Stimulated activated naive B cell treated with anti-CD40 and anti-IgM and Interleukin-4, amounts not matched to agents 10 μg/mL and 1 μg/mL and 100 μg/mL, for 72 hours (primary cell): ENCODE data around the gene NACC2.

Experiments
- ATAC-seq, 2 donors: fragments of 150-1000 bp; cut with Tn5 transposase; replicated peaks; 2 replicates each; pipeline ENCODE4 v1.10.0; 2021; ENCODE audit warnings: moderate library complexity in 1 of 2
- DNase-seq: peaks from one replicate; pipeline ENCODE4 v3.0.0; 2021
- H3K27ac Mint-ChIP-seq: one replicate; pipeline ENCODE4 v1.8.0; 2022; ENCODE audit warnings: mild to moderate bottlenecking, mixed read lengths
- H3K27me3 Mint-ChIP-seq, 2 donors: one replicate each; pipeline ENCODE4 v1.8.0; 2022; ENCODE audit warnings: mixed read lengths in 2 of 2
- H3K36me3 Mint-ChIP-seq, 2 donors: one replicate each; pipeline ENCODE4 v1.8.0; 2022; ENCODE audit warnings: mixed read lengths in 2 of 2, mild to moderate bottlenecking in 1 of 2
- H3K4me1 Mint-ChIP-seq, 2 donors: one replicate each; pipeline ENCODE4 v1.8.0; 2022; ENCODE audit warnings: mixed read lengths in 2 of 2, mild to moderate bottlenecking in 1 of 2
- H3K4me3 Mint-ChIP-seq, 2 donors: one replicate each; pipeline ENCODE4 v1.8.0; 2022; ENCODE audit warnings: mild to moderate bottlenecking in 2 of 2, mixed read lengths in 2 of 2, moderate library complexity in 1 of 2
- H3K9me3 Mint-ChIP-seq, 2 donors: one replicate each; pipeline ENCODE4 v1.8.0; 2022; ENCODE audit warnings: mixed read lengths in 2 of 2, mild to moderate bottlenecking in 1 of 2

Gene NACC2

GRCh38 chr9:136009516-136009915, 85.6 kb downstream of the NACC2 start:
- Mint-ChIP-seq H3K4me3 (no peak overlapping the region), H3K27ac (no peak overlapping the region), H3K27me3 (peaks cover 9 to 10% of the 10 kb centered on the region in 2 donors), H3K9me3 (no peaks in the 10 kb centered on the region), H3K4me1 (no peaks in the 10 kb centered on the region), H3K36me3 (no peaks in the 10 kb centered on the region)
- DNase-seq (no peak), ATAC-seq (no peak)

DNA sequence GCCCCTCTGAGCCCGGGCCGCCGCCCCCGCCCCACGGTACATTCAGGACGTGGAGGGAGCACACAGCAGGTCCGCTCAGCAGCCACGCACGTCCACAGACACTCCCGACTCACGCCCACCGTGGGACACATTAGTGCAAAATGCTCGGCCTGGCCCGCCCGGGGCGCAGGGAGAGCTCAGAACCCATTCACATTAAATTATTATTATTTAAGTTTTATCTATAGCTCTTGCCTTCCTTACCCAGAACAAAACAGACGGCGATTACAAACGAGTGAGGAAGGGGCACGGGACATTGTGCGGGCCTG, 86.4 kb downstream of the NACC2 start:
- no peaks in the 10 kb centered on the region for H3K9me3 Mint-ChIP-seq
- H3K36me3 Mint-ChIP-seq, result no peaks in the 10 kb centered on the region
- ATAC-seq (no peak), DNase-seq (no peak)
- peaks cover 14 to 15% of the 10 kb centered on the region in 2 donors for H3K27me3 Mint-ChIP-seq
- H3K4me3 Mint-ChIP-seq, result no peak overlapping the region
- H3K27ac Mint-ChIP-seq, result no peak overlapping the region
- peaks cover 2 to 7% of the 10 kb centered on the region in 2 donors for H3K4me1 Mint-ChIP-seq

DNA sequence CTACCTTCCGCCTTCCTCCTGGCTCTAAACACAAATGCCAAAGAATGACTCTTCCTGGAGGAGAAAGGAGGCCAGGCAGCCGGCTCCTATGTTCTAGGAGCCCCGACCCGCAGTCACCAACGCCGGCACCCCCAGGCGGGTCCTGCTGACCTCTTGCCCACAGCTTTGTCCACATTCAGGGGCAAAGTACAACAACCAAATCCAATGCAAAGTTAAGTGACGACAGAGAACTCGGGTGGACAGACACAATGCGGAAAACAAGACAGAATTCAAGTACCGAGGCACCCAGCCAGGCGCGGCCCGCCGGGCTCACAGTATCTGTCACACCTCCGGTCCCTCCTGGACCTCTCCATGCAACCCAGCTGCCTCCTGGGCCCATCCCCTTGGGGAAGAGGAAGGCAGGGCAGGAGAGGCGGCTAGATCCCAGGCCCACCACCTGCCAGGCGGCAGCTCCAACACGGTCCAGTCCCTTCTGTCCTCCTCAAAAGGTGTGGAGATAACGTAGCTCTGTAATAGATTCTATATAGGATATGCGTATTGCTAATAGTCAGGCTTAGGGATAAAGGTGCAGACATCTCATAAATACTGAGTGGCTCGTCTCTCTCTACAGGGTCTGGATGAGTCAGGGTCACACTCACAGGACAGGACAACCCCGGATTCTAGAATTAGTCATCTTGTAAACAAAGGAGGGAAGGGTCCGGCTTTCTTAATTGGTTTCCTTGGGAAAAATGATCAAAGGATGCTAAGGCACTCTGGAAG, 87.0 kb downstream of the NACC2 start:
- H3K4me1 Mint-ChIP-seq, result peaks cover 2 to 7% of the 10 kb centered on the region in 2 donors
- H3K4me3 Mint-ChIP-seq, result no peak overlapping the region
- H3K36me3 Mint-ChIP-seq, result no peaks in the 10 kb centered on the region
- H3K27me3 Mint-ChIP-seq, result peaks cover 14 to 16% of the 10 kb centered on the region in 2 donors
- H3K9me3 Mint-ChIP-seq, result no peaks in the 10 kb centered on the region
- H3K27ac Mint-ChIP-seq, result no peak overlapping the region
- ATAC-seq (no peak), DNase-seq (no peak)

DNA sequence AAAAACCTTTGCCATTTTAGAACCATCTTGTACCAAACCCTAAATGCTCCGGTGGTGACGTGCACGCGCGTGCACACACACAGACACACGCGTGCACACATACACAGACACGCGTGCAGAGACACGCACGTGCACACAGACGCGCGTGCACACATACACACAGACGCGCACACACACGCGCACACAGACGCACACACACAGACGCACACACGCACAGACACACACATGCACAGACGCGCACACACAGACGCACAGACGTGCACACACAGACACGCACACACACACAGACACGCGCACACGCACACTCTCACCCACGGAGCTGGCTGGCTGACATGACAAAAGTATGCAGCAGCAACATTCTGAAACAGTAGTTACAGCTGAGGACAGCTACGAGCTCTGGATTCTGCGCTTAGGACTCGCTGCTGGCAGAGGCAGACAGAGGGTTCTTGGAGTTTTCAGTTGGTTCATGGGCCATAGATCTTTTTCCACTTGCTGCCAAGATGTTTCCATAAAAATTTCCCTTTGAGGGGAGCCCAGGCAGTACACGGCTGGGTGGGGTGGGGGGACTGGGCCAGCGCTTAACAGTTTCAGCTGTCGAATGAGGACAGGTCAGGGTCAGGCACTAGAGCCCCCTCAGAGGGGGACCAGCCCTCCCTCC, 87.7 kb downstream of the NACC2 start:
- H3K36me3 Mint-ChIP-seq, result no peaks in the 10 kb centered on the region
- no peak overlapping the region for H3K27ac Mint-ChIP-seq
- no peak for ATAC-seq
- no peaks in the 10 kb centered on the region for H3K9me3 Mint-ChIP-seq
- H3K4me1 Mint-ChIP-seq, result peaks cover 2 to 7% of the 10 kb centered on the region in 2 donors
- no peak overlapping the region for H3K4me3 Mint-ChIP-seq
- DNase-seq, result no peak
- H3K27me3 Mint-ChIP-seq, result peaks cover 14 to 20% of the 10 kb centered on the region in 2 donors

DNA sequence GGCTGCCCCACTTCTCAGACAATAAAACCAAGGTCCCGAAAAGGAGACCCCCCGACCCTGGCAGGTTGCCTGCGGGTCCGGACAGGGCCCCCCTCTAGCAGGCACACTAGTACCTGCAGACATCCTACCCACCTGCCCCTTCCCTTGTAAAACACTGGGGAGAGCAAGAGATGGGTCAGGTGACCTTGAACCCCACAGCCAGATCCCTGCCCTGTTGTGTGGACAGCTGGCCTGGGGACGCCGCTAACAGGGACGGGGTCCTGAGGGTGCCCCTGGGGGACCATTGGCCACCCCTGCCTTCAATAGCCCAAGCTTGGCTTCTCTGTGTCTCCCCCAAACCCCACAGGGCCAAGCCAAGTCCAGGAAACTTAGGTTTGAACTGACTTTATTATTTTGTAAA, 88.9 kb downstream of the NACC2 start:
- H3K9me3 Mint-ChIP-seq, result no peaks in the 10 kb centered on the region
- H3K27ac Mint-ChIP-seq, result no peak overlapping the region
- peaks cover 2 to 7% of the 10 kb centered on the region in 2 donors for H3K4me1 Mint-ChIP-seq
- H3K27me3 Mint-ChIP-seq, result peaks cover 14 to 22% of the 10 kb centered on the region in 2 donors
- ATAC-seq, result no peak
- H3K36me3 Mint-ChIP-seq, result no peaks in the 10 kb centered on the region
- DNase-seq, result no peak
- no peak overlapping the region for H3K4me3 Mint-ChIP-seq

DNA sequence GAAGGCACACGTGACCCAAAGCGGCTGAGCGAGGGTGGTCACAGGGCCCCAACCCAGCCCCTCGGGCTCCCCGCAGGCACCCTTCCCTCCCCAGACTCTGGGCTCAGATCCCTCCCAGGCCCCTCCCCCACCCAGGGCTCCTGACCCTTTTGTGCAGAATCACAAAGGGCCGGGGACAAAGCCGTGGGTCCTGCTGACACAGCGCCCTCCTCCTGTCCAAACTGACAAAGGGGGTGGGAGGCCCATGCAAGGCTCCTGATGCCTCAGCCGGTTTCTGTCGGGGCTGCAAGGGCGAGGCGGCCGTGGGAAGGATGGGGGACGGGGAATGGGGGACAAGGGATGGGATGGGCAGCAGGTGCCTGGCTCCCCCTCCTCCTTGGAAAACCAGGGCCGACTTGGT, 90.4 kb downstream of the NACC2 start:
- no peaks in the 10 kb centered on the region for H3K36me3 Mint-ChIP-seq

GRCh38 chr9:136004219-136004618, 90.9 kb downstream of the NACC2 start:
- H3K4me3 Mint-ChIP-seq, result no peak overlapping the region
- H3K27ac Mint-ChIP-seq, result no peak overlapping the region
- H3K4me1 Mint-ChIP-seq, result peaks cover 2 to 7% of the 10 kb centered on the region in 2 donors
- ATAC-seq (no peak), DNase-seq (no peak)
- peaks cover 9 to 22% of the 10 kb centered on the region in 2 donors for H3K27me3 Mint-ChIP-seq
- no peaks in the 10 kb centered on the region for H3K9me3 Mint-ChIP-seq
- H3K36me3 Mint-ChIP-seq, result no peaks in the 10 kb centered on the region

More for the DNA sequence above, 90.4 kb downstream of the NACC2 start:
- DNase-seq, result no peak
- Mint-ChIP-seq H3K9me3 (no peaks in the 10 kb centered on the region), H3K4me3 (no peak overlapping the region), H3K4me1 (peaks cover 2 to 7% of the 10 kb centered on the region in 2 donors), H3K27ac (no peak overlapping the region), H3K27me3 (peaks cover 10 to 22% of the 10 kb centered on the region in 2 donors)
- no peak for ATAC-seq

DNA sequence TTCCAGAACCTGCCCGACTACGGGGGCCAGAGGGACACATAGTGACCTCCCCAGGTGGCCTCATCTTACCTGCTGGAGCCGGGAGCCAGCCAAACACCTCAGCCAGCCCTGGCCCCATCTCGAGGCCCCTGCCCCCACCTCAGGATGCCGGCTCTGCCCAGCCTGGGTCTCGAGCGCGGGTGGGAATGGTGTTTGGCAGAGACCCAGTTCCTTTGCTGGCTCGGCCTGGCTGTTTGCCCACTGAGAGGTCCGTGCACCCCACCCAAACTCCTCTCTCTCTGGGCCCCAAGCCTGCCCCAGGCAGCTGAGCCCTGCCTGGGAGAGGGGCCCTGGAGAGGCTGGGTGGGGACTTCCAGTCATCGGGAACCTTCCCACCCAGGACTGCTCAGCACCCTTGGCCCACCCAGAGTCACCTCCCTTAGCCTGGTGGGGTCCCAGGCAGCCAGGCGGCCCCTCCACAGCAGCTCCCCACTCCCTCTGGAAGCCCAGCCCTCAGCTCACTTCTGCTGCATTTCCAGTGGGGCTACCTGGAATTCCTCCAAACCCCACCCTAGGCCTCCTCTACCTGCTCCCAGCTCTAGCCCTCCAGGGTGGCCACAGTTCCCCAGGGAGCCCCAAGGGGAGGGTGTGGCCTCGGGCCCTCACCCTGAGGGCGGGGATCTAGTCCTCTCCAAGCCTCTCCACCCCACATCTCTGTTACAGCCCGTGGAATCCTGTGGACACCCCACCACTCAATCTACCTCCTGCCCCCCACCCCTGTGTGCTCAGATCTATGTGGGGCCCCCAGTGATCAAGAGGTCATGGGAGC, 91.5 kb downstream of the NACC2 start:
- DNase-seq, result no peak
- Mint-ChIP-seq H3K4me1 (peaks cover 2 to 7% of the 10 kb centered on the region in 2 donors), H3K9me3 (no peaks in the 10 kb centered on the region), H3K36me3 (no peaks in the 10 kb centered on the region), H3K27me3 (peaks cover 9 to 22% of the 10 kb centered on the region in 2 donors), H3K27ac (no peak overlapping the region), H3K4me3 (no peak overlapping the region)
- ATAC-seq, result no peak

- Mint-ChIP-seq H3K4me1 (peaks cover 2 to 7% of the 10 kb centered on the region in 2 donors), H3K9me3 (no peaks in the 10 kb centered on the region), H3K4me3 (no peak overlapping the region), H3K27me3 (peaks cover 9 to 17% of the 10 kb centered on the region in 2 donors), H3K36me3 (no peaks in the 10 kb centered on the region), H3K27ac (no peak overlapping the region)
- DNase-seq, result no peak
- no peak for ATAC-seq
Observed at GRCh38 chr9:136002881-136003280, 92.2 kb downstream of the NACC2 start.

- H3K4me1 Mint-ChIP-seq, result peaks cover 2 to 7% of the 10 kb centered on the region in 2 donors
- no peak overlapping the region for H3K4me3 Mint-ChIP-seq
- peaks cover 6 to 14% of the 10 kb centered on the region in 2 donors for H3K27me3 Mint-ChIP-seq
- ATAC-seq, result no peak
- H3K36me3 Mint-ChIP-seq, result no peaks in the 10 kb centered on the region
- no peak overlapping the region for H3K27ac Mint-ChIP-seq
- no peak for DNase-seq
- no peaks in the 10 kb centered on the region for H3K9me3 Mint-ChIP-seq
Observed at GRCh38 chr9:136002215-136002614, 92.9 kb downstream of the NACC2 start.

- H3K27me3 Mint-ChIP-seq, result peaks cover 4 to 14% of the 10 kb centered on the region in 2 donors
- ATAC-seq (no peak), DNase-seq (no peak)
- H3K27ac Mint-ChIP-seq, result no peak overlapping the region
- no peak overlapping the region for H3K4me3 Mint-ChIP-seq
- no peaks in the 10 kb centered on the region for H3K36me3 Mint-ChIP-seq
- H3K4me1 Mint-ChIP-seq, result peaks cover 2 to 7% of the 10 kb centered on the region in 2 donors
- H3K9me3 Mint-ChIP-seq, result no peaks in the 10 kb centered on the region
Observed at GRCh38 chr9:136001231-136001630, 93.9 kb downstream of the NACC2 start.

DNA sequence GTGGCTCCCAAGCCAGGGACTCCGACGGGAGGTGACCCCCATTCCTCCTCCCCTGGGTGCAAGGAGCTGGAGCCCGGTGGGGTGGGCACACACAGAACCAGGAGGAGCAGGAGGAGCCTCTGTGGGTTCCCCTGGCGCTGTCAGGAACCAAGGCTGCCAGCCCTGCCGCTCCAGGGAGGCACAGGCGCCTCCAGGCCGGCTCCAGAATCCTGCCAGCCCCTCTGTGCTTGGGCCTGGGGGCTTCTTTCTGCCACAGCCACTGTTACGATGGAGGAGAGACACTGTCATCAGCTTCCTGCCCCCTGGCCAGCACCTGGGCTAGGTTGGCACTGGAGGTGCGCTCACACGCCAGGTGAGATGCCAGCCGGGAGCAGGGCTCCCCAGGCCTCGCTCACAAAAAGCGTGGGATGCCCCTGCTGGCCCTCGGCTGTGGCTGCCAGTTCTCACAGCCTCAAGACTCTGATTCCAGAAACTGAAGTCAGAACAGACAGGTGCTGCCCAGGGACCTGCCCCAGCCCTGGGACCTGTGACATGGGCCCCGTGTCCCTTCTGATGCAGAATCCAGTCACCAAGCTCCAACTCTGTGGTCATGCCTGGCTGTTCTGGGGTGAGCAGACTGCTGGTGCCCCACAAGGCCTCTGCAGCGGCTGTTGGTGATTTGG, 96.5 kb downstream of the NACC2 start:
- Mint-ChIP-seq H3K4me3 (no peak overlapping the region), H3K9me3 (no peaks in the 10 kb centered on the region)
- no peak for ATAC-seq

GRCh38 chr9:135998016-135998380, 97.1 kb downstream of the NACC2 start:
- Mint-ChIP-seq H3K27ac (no peak overlapping the region), H3K9me3 (no peaks in the 10 kb centered on the region), H3K4me3 (no peak overlapping the region), H3K36me3 (no peaks in the 10 kb centered on the region), H3K4me1 (peaks cover 0 to 6% of the 10 kb centered on the region in 2 donors), H3K27me3 (peaks cover 0 to 6% of the 10 kb centered on the region in 2 donors)
- DNase-seq, result no peak
- ATAC-seq, result no peak

More for the DNA sequence above, 96.5 kb downstream of the NACC2 start:
- Mint-ChIP-seq H3K27ac (no peak overlapping the region), H3K36me3 (no peaks in the 10 kb centered on the region), H3K27me3 (peaks cover 0 to 6% of the 10 kb centered on the region in 2 donors), H3K4me1 (peaks cover 0 to 6% of the 10 kb centered on the region in 2 donors)
- DNase-seq, result no peak
